Omental fat pad (tissue), 4 donors: ENCODE results near the gene PDE6D. TPM values are rescaled to one million over a fixed set of nuclear protein-coding genes. Genes with fewer than 3 reads are reported as not detected.

ENCODE experiments used
- ATAC-seq: fragments of 150-250 bp; one replicate; pipeline ENCODE4 v1.9.1; 2016; ENCODE audit warnings: mild to moderate bottlenecking, moderate library complexity; ENCODE audit not compliant: low FRiP score
- DNase-seq: peaks from one replicate; pipeline ENCODE4 v3.0.0-alpha.2; 2019; ENCODE audit warnings: low spot score
- total RNA-seq, 4 donors: library from RNA; depleted of rRNA; stranded (reverse); fragments of >200 nt; gene quantifications; one replicate each; pipeline ENCODE4 v1.1.0, GENCODE V29; 2016
- TF ChIP-seq, protein P1 (sequence below), 3 donors: fragments of 450-650 bp; IDR thresholded peaks; one replicate each; pipeline ENCODE4 v1.5.1; 2016 to 2017; ENCODE audit warnings: antibody characterized with exemption in 3 of 3, mild to moderate bottlenecking in 3 of 3, moderate library complexity in 2 of 3

PDE6D gene
- total RNA-seq, 4 donors from 2014 or later: 13.8 to 38.8 (median 17.9) TPM

DNA sequence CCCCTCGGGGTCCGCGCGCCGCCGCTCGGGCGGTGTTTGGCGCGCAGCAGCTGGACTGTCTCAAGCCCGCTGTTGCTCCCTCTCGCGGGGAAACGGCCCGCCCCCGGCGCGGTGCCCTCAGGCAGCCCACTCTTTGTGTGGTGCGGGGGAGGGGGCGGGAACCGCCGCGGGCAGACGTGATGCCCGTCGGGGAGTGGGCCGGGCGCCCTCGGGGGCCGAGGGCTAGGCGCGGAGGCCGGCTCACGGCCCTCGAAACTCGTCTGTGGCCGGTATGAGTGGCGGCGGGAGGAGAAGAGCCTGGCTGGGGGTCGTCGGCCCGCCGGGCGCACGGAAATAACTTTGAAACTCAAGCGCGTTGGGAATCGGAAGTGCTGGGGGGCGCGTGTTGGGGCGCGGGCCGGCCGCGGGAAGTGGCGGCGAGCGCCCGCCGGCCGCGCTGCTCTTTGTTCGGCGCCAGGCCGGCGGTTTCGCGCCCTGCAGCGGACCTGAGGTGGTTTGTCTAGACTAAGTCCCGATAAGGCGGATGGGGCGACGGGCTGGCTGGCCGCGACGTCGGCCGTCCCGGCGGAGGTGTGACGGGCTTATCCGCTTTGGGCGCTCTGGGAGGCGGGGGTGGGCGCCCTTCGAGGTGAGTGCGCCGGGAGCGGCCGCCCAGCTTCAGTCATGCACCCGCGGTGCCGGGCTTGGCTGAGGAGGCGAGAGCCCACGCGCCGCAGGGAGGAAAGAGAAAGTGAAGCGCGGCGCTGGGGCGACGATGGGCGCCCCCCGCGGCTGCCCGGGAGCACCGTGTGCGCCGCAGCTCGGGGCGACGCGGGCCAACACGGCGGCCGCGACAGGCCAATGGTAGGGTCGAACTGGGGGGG lies 72.1 kb downstream of the PDE6D start:
- ATAC-seq (no peak), DNase-seq (no peak)
- TF ChIP-seq, protein P1, sequence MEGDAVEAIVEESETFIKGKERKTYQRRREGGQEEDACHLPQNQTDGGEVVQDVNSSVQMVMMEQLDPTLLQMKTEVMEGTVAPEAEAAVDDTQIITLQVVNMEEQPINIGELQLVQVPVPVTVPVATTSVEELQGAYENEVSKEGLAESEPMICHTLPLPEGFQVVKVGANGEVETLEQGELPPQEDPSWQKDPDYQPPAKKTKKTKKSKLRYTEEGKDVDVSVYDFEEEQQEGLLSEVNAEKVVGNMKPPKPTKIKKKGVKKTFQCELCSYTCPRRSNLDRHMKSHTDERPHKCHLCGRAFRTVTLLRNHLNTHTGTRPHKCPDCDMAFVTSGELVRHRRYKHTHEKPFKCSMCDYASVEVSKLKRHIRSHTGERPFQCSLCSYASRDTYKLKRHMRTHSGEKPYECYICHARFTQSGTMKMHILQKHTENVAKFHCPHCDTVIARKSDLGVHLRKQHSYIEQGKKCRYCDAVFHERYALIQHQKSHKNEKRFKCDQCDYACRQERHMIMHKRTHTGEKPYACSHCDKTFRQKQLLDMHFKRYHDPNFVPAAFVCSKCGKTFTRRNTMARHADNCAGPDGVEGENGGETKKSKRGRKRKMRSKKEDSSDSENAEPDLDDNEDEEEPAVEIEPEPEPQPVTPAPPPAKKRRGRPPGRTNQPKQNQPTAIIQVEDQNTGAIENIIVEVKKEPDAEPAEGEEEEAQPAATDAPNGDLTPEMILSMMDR (IDR thresholded peaks at IDR 0.05): no peak

DNA sequence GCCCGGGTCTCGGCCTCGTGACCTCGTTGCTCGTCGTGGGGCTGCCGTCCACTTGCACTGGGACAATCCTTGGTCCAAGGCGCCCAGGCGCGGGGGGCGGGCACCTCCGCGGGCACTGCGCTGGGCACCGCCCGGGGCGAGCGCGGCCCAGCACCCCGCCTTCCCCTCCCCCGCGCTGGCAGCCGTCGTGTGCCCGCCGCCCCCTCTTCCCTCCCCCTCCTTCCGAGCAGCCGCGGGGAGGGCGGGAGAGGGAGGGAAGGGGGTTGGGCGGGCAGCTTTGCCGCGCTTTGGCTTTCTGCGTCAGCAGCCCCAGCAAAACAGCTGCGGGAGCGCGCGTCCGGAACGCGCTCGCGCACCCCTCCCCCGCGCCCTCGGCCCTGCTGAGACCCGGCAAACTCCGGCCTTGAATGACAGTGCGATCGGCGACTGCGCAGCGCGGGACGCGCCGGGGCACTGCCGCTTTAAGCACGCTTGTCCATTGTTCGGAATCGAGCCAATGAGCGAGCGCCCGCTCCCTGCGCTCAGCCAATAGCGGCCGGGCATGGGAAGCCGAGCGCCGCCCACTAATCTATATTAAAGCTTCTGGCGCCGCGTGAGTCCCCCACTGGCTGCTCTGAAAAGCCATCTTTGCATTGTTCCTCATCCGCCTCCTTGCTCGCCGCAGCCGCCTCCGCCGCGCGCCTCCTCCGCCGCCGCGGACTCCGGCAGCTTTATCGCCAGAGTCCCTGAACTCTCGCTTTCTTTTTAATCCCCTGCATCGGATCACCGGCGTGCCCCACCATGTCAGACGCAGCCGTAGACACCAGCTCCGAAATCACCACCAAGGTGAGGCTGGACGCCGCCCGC lies 72.9 kb downstream of the PDE6D start, which contains the start of gene PTMA:
PTMA (plus strand) TSS at position 599 of the 846 bp plus-strand sequence; CDS start at position 781, 182 bp downstream.
- DNase-seq: peak; percentile 92
- peak; percentile 86 for ATAC-seq
- TF ChIP-seq, protein P1 (IDR thresholded peaks at IDR 0.05): no peak

DNA sequence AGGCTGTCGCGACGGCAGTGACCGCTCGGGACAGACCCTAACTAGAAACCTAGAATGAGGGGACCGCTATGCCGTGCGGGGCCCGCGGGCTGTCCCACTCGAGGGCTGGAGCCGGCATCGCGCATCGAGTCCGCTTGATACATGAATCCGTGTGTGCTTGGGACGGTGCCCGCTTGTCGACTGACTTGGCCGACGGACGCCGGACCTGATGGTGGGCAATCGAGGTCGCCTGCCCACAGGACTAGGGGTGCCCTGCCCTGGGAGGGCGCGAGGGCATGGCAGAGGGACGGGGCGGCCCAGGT lies 73.5 kb downstream of the PDE6D start:
- DNase-seq (peak; percentile 34), ATAC-seq (peak; percentile 2)
- TF ChIP-seq, protein P1 (IDR thresholded peaks at IDR 0.05): no peak

DNA sequence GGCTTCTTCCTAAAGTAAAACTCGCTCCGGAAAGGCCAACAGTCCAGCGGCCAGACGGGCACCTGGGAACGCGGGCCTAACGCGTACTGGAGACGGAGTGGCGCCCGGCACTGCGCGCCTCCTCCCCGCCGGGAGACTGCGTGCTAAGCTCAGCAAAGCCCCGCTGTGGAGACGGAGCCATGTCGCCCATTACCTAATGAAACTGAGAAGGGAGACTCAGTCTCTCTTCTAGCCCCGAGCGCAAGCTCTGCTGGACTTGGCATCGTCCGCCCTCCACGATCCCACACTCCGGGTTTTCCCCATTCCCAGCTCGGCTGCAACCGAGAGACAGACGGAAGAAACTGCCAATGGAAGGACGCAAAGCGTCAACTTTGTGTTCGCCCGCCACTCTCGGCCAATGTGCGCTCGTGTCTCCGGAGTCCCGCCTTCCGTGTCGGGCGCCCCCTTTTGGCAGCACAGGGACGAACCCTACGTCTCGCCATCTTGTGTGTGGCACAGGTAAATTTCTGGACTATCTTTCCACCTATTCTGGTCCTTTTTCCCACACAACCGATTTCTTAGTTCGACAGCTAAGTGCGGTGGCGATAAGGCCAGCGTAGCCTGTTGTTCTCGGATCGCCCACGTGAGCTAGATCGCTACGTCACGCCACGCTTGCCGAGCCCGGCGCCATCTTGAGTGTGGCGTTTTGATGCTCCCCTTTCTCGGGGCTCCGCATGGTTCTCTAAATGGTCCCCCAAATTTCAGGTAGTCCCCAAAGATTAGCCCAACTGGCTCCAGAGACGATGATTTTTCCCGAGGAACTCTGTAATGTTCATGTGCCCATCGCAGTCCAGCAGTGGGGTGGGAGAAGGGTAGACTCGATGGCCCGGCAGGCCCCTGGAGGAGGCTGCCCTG lies 74.1 kb downstream of the PDE6D start:
- TF ChIP-seq, protein P1 (IDR thresholded peaks at IDR 0.05): peak in 1 of 3 donors; percentile 74

DNA sequence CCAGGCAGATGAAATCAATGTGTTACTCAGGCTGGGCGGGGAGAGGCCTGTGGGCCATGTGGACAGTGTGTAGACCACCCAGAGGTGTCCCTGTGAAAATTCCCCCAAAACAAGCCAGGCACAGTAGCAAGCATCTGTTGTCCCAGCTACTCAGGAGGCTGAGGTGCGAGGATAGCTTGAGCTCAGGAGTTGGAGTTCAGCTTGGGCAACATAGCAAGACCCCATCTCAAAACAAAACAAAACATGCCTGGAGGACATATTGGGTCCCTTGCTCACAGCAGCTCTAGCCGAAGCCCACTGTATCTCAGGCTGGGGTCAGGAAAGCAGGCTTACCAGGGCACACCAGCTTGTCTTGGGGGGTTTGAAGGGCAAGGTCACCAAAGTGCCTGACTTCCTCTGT lies 77.1 kb downstream of the PDE6D start:
- DNase-seq (no peak), ATAC-seq (no peak)
- TF ChIP-seq, protein P1 (IDR thresholded peaks at IDR 0.05): no peak

More for the DNA sequence above, 74.1 kb downstream of the PDE6D start:
- ATAC-seq (peak; percentile 67), DNase-seq (peak; percentile 86)
